K562 (cell line): ENCODE results near the gene WFIKKN1. TPM values are rescaled to one million over a fixed set of nuclear protein-coding genes. Genes with fewer than 3 reads are reported as not detected.

ENCODE experiments used
- ATF4 ChIP-seq: fragments of 450-650 bp; formaldehyde crosslinking; IDR thresholded peaks from 2 replicates; pipeline ENCODE4 v1.4.0; 2022; ENCODE audit warnings: mild to moderate bottlenecking, moderate library complexity
- BCL6 ChIP-seq: fragments of 250-450 bp; sonication (Bioruptor Pico); IDR thresholded peaks from 2 replicates; pipeline ENCODE4 v1.4.0; 2020
- C11orf30 ChIP-seq: fragments of 450-650 bp; IDR thresholded peaks from 2 replicates; pipeline ENCODE4 v1.6.1; 2016; ENCODE audit warnings: low read depth, mild to moderate bottlenecking
- DPF2 ChIP-seq: fragments of 450-650 bp; IDR thresholded peaks from 2 replicates; pipeline ENCODE4 v1.6.1; 2016
- FOS ChIP-seq: IDR thresholded peaks from 3 replicates; pipeline ENCODE4 v1.6.1; 2011; ENCODE audit not compliant: insufficient read length; ENCODE audit errors: extremely low read depth
- GABPB2 ChIP-seq: fragments of 250-450 bp; sonication (Bioruptor Pico); conservative IDR thresholded peaks from 2 replicates; pipeline ENCODE4 v1.5.1; 2021; ENCODE audit warnings: mild to moderate bottlenecking
- HMBOX1 ChIP-seq: sonication (generic); IDR thresholded peaks from 2 replicates; pipeline ENCODE4 v1.6.1; 2016
- MAFG ChIP-seq: fragments of 450-650 bp; conservative IDR thresholded peaks from 2 replicates; pipeline ENCODE4 v1.6.1; 2016; ENCODE audit warnings: missing genetic modification characterization, missing compliant biosample characterization
- MCM3 ChIP-seq: fragments of 450-650 bp; IDR thresholded peaks from 2 replicates; pipeline ENCODE4 v1.6.1; 2016
- MED1 ChIP-seq: sonication (generic); formaldehyde crosslinking; IDR thresholded peaks from 2 replicates; pipeline ENCODE4 v1.8.1; 2023; ENCODE audit warnings: missing genetic modification reagents, borderline replicate concordance
- MYNN ChIP-seq, 2 experiments: sonication (generic); formaldehyde crosslinking in 1 of 2; IDR thresholded peaks; 2 replicates each; pipeline versions ENCODE4 v1.5.0 to v1.6.1; 2016 to 2020; ENCODE audit warnings: antibody characterized with exemption in 1 of 2, missing genetic modification reagents in 1 of 2
- NELFE ChIP-seq: IDR thresholded peaks from 2 replicates; pipeline ENCODE4 v1.6.1; 2011; ENCODE audit warnings: mild to moderate bottlenecking; ENCODE audit not compliant: insufficient read depth, insufficient read length
- RB1 ChIP-seq: fragments of 450-650 bp; IDR thresholded peaks from 2 replicates; pipeline ENCODE4 v1.6.1; 2017; ENCODE audit warnings: low read depth, mild to moderate bottlenecking
- SIRT6 ChIP-seq: IDR thresholded peaks from one replicate; pipeline ENCODE4 v1.6.1; 2012; ENCODE audit warnings: low read depth, mild to moderate bottlenecking, control low read depth, inconsistent platforms, low read length, moderate library complexity
- SMAD4 ChIP-seq: fragments of 250-450 bp; sonication (Bioruptor Pico); conservative IDR thresholded peaks from 2 replicates; pipeline ENCODE4 v1.8.0; 2021; ENCODE audit warnings: inconsistent platforms, mild to moderate bottlenecking, moderate library complexity
- STAG1 ChIP-seq: sonication (generic); formaldehyde crosslinking; IDR thresholded peaks from 2 replicates; pipeline ENCODE4 v1.5.0; 2020; ENCODE audit warnings: missing genetic modification reagents, borderline replicate concordance
- TBP ChIP-seq: optimal IDR thresholded peaks from 2 replicates; pipeline ENCODE3; 2011; ENCODE audit warnings: low read depth, low read length, improper control_type of control experiment
- ZFP1 ChIP-seq: fragments of 450-650 bp; formaldehyde crosslinking; IDR thresholded peaks from 2 replicates; pipeline ENCODE4 v1.4.0; 2020; ENCODE audit warnings: mild to moderate bottlenecking, mixed read lengths
- ZNF583 ChIP-seq: fragments of 250-450 bp; sonication (Bioruptor Pico); IDR thresholded peaks from 2 replicates; pipeline ENCODE4 v1.4.0; 2020
- polyA plus RNA-seq, 8 experiments: library from polyadenylated mRNA; depleted of rRNA in 4 of 8; stranded (reverse) in 5 of 8; unstranded in 3 of 8; fragments of >200 nt; fragmentation: Nextera tagmentation in 2 of 8; fragmentation: Illumina TruSeq in 1 of 8; extraction: Ambion mirVana in 2 of 8; extraction: Trizol in 1 of 8; gene quantifications; 2 replicates each; pipeline versions ENCODE4 v1.2.1 to v1.2.3, GENCODE V29; 2011 to 2014; ENCODE audit warnings: inconsistent platforms in 1 of 8, missing spikeins in 1 of 8
- total RNA-seq, 7 experiments: library from RNA; depleted of rRNA in 6 of 7; stranded (reverse); fragments of >200 nt in 6 of 7; fragmentation: Illumina TruSeq in 2 of 7; extraction: Trizol in 2 of 7; gene quantifications; 2 replicates each; pipeline versions ENCODE4 v1.2.1 to v1.2.3, GENCODE V29; 2011 to 2021; ENCODE audit warnings: low replicate concordance in 1 of 7
- TF ChIP-seq, protein P1 (sequence below), 2 experiments: fragments of 450-650 bp; IDR thresholded peaks; 2 replicates each; pipeline ENCODE4 v1.6.1; 2016

WFIKKN1 gene
- total and polyA plus RNA-seq, 9 of the 15 experiments (the other 6 are each of a cell fraction or from before 2014, with no cell fraction given): 0.14 to 1.1 (median 0.50) TPM; not detected in 4

DNA sequence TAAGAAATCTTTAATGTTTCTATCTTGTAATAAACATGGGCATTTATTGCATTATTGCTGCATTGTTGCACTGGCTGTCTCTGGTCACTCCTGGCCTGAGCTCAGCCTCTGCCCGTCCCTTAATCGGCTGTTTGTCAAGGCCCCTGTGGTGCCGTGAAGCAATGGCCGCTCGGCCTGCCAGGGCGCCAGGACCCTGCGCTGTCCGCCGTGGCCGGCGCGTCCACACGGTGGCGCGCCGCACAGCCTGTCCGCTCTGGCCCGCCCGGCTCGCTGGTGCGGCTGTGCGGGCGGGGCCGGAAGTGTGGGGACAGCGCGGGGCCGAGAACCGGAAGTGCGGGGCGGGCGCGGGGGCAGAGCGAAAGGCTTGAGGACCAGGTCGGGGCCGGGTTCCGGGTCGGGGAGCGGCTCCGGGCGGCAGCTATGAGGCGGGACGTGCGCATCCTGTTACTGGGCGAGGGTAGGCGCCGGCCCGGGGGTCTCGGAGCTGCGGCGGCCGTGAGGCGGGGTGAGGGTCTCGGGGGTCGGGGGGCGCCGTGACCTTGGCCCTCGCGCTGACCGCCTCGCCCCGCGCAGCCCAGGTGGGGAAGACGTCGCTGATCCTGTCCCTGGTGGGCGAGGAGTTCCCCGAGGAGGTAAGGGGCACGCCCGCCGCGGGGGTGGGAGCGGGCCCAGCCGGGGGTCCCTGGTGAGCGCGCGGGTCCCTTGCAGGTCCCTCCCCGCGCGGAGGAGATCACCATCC is 37.2 kb downstream of the WFIKKN1 start, which contains the start of gene RHOT2 (continued):
- no peak for TF ChIP-seq DPF2
- no peak for TF ChIP-seq HMBOX1
- TF ChIP-seq GABPB2 (CRISPR knock-in tag): no peak
- TF ChIP-seq ZFP1 (CRISPR knock-in tag): no peak
- TF ChIP-seq, protein P1, sequence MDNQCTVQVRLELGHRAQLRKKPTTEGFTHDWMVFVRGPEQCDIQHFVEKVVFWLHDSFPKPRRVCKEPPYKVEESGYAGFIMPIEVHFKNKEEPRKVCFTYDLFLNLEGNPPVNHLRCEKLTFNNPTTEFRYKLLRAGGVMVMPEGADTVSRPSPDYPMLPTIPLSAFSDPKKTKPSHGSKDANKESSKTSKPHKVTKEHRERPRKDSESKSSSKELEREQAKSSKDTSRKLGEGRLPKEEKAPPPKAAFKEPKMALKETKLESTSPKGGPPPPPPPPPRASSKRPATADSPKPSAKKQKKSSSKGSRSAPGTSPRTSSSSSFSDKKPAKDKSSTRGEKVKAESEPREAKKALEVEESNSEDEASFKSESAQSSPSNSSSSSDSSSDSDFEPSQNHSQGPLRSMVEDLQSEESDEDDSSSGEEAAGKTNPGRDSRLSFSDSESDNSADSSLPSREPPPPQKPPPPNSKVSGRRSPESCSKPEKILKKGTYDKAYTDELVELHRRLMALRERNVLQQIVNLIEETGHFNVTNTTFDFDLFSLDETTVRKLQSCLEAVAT (IDR thresholded peaks at IDR 0.05): no peak
- TF ChIP-seq MCM3: no peak
- TF ChIP-seq NELFE: no peak
- TF ChIP-seq MAFG: no peak
- peak; percentile 100 for TF ChIP-seq RB1
- TF ChIP-seq TBP: peak; percentile 56
- TF ChIP-seq SMAD4 (CRISPR knock-in tag): peak; percentile 85
- TF ChIP-seq MED1 (CRISPR knock-in tag): 0 out of 2 replicates have a peak, but pooled peaks have one; percentile 72
- no peak for TF ChIP-seq ATF4 (CRISPR knock-in tag)
- peak; percentile 60; the same call in 1 of the 2 replicates for TF ChIP-seq C11orf30
- no peak for TF ChIP-seq MYNN (IDR thresholded peaks at IDR 0.05)
- no peak for TF ChIP-seq MYNN (CRISPR knock-in tag; IDR thresholded peaks at IDR 0.05)
- no peak for TF ChIP-seq ZNF583 (CRISPR knock-in tag)
- peak; percentile 26; the same call in 1 of the 2 replicates for TF ChIP-seq BCL6 (CRISPR knock-in tag)
- TF ChIP-seq FOS: no peak
- TF ChIP-seq SIRT6: no peak
- no peak for TF ChIP-seq STAG1 (CRISPR knock-in tag)
